Putamen (tissue), 1 donor: ENCODE data around the gene BLCAP.

Source experiments
- DNase-seq: peaks from one replicate; pipeline ENCODE4 v3.0.0-alpha.2; 2016; ENCODE audit warnings: low spot score

Gene BLCAP

GRCh38 chr20:37529214-37529967 lies 1.7 kb upstream of the BLCAP start:
- DNase-seq = no peak

GRCh38 chr20:37528446-37529213 lies 954 bp upstream of the BLCAP start:
- no peak for DNase-seq

GRCh38 chr20:37526839-37527637 lies 638 bp downstream of the BLCAP start:
- no peak for DNase-seq

GRCh38 chr20:37526238-37526838 lies 1.3 kb downstream of the BLCAP start:
- no peak for DNase-seq

- DNase-seq = no peak
Measured at GRCh38 chr20:37525810-37526209, 1.9 kb downstream of the BLCAP start.

GRCh38 chr20:37524859-37525708 lies 2.6 kb downstream of the BLCAP start:
- DNase-seq = no peak

GRCh38 chr20:37523911-37524700 lies 3.6 kb downstream of the BLCAP start:
- no peak for DNase-seq

GRCh38 chr20:37523012-37523391 lies 4.7 kb downstream of the BLCAP start:
- no peak for DNase-seq

- DNase-seq = no peak
Measured at GRCh38 chr20:37522260-37523011, 5.2 kb downstream of the BLCAP start.

- DNase-seq = no peak
Measured at GRCh38 chr20:37521061-37521771, 6.5 kb downstream of the BLCAP start, which contains the start of gene NNAT. Gene NNAT (plus strand): TSS chr20:37521250. CDS start chr20:37521332, 82 bp downstream.

GRCh38 chr20:37520419-37520955 lies 7.2 kb downstream of the BLCAP start:
- no peak for DNase-seq

- DNase-seq = no peak
Measured at GRCh38 chr20:37519508-37520418, 7.9 kb downstream of the BLCAP start.

- DNase-seq = no peak
Measured at GRCh38 chr20:37518606-37519507, 8.8 kb downstream of the BLCAP start.

GRCh38 chr20:37518059-37518458 lies 9.6 kb downstream of the BLCAP start:
- DNase-seq = no peak

GRCh38 chr20:37516811-37517750 lies 10.6 kb downstream of the BLCAP start:
- DNase-seq = no peak
